HFF-Myc (cell line): ENCODE results near the gene TRAPPC12.

Experiments
- DNase-seq: peaks from one replicate; pipeline ENCODE4 v3.0.0-alpha.2; 2011; ENCODE audit warnings: low read depth; ENCODE audit errors: extremely low read depth
- H3K4me3 ChIP-seq: replicated peaks from 2 replicates; pipeline ENCODE4 v1.5.1; 2011; ENCODE audit warnings: low read depth, mild to moderate bottlenecking, control low read depth, low read length
- CTCF ChIP-seq: IDR thresholded peaks from 2 replicates; pipeline ENCODE4 v1.5.1; 2012; ENCODE audit warnings: mild to moderate bottlenecking, low read depth, low read length, control low read depth; ENCODE audit errors: missing control alignments

TRAPPC12 gene

GRCh38 chr2:3423492-3424170 is 44.1 kb downstream of the TRAPPC12 start:
- no peak overlapping the region for H3K4me3 ChIP-seq
- TF ChIP-seq CTCF = peak; percentile 100
- no peak for DNase-seq

- no peak for TF ChIP-seq CTCF
- H3K4me3 ChIP-seq = no peak overlapping the region
- DNase-seq = no peak
Measured at GRCh38 chr2:3424171-3424795, 44.8 kb downstream of the TRAPPC12 start.

GRCh38 chr2:3426615-3427014 is 47.1 kb downstream of the TRAPPC12 start:
- DNase-seq = no peak
- no peak for TF ChIP-seq CTCF
- no peak overlapping the region for H3K4me3 ChIP-seq

GRCh38 chr2:3427272-3427671 is 47.8 kb downstream of the TRAPPC12 start:
- no peak overlapping the region for H3K4me3 ChIP-seq
- no peak for DNase-seq
- TF ChIP-seq CTCF = no peak

GRCh38 chr2:3428577-3428976 is 49.1 kb downstream of the TRAPPC12 start:
- TF ChIP-seq CTCF = no peak
- no peak for DNase-seq

GRCh38 chr2:3429066-3429610 is 49.6 kb downstream of the TRAPPC12 start:
- TF ChIP-seq CTCF = no peak

More at GRCh38 chr2:3428577-3428976, 49.1 kb downstream of the TRAPPC12 start:
- no peak overlapping the region for H3K4me3 ChIP-seq

More at GRCh38 chr2:3429066-3429610, 49.6 kb downstream of the TRAPPC12 start:
- no peak overlapping the region for H3K4me3 ChIP-seq
- DNase-seq = no peak
